K562 (cell line): ENCODE measurements around the gene GPR32. TPM values are rescaled to one million over a fixed set of nuclear protein-coding genes. Genes with fewer than 3 reads are reported as not detected.

Source experiments
- CEBPB ChIP-seq: fragments of 450-650 bp; IDR thresholded peaks from 2 replicates; pipeline ENCODE4 v1.6.1; 2016; ENCODE audit warnings: missing genetic modification characterization, missing compliant biosample characterization
- CEBPG ChIP-seq, 3 experiments: fragments of 200-800 bp in 1 of 3; sonication (Bioruptor generic) in 1 of 3; sonication (generic) in 1 of 3; formaldehyde crosslinking in 1 of 3; IDR thresholded peaks in 2 of 3; conservative IDR thresholded peaks in 1 of 3; 2 replicates each; pipeline versions ENCODE4 v1.6.1 to v1.8.0; 2016 to 2022; ENCODE audit warnings: missing compliant biosample characterization in 2 of 3, missing genetic modification characterization in 2 of 3, mild to moderate bottlenecking in 1 of 3, missing genetic modification reagents in 1 of 3
- GABPA ChIP-seq: fragments of 200-800 bp; sonication (Bioruptor generic); conservative IDR thresholded peaks from 2 replicates; pipeline ENCODE4 v1.6.1; 2016; ENCODE audit warnings: low read depth, missing genetic modification characterization, missing compliant biosample characterization
- IRF1 ChIP-seq: sonication (generic); formaldehyde crosslinking; IDR thresholded peaks from 2 replicates; pipeline ENCODE4 v1.8.0; 2022; ENCODE audit warnings: missing genetic modification reagents, mild to moderate bottlenecking, borderline replicate concordance
- NR1H2 ChIP-seq: sonication (generic); formaldehyde crosslinking; IDR thresholded peaks from 2 replicates; pipeline ENCODE4 v1.4.0; 2020; ENCODE audit warnings: mild to moderate bottlenecking, missing genetic modification reagents
- NR4A1 ChIP-seq, 2 experiments: fragments of 250-450 bp in 1 of 2; fragments of 450-650 bp in 1 of 2; sonication (Bioruptor Pico) in 1 of 2; IDR thresholded peaks; 2 replicates each; pipeline versions ENCODE4 v1.4.0 to v1.6.1; 2016 to 2020; ENCODE audit warnings: mild to moderate bottlenecking in 2 of 2, missing compliant biosample characterization in 1 of 2, missing genetic modification characterization in 1 of 2, moderate library complexity in 1 of 2
- PYGO2 ChIP-seq: fragments of 450-650 bp; IDR thresholded peaks from 2 replicates; pipeline ENCODE4 v1.6.1; 2016; ENCODE audit warnings: mild to moderate bottlenecking, missing genetic modification characterization, moderate library complexity, missing compliant biosample characterization
- RBBP5 ChIP-seq: fragments of 200-600 bp; sonication (generic); IDR thresholded peaks from 2 replicates; pipeline ENCODE4 v1.6.1; 2012; ENCODE audit warnings: borderline replicate concordance, mild to moderate bottlenecking, low read length, control low read depth, inconsistent platforms; ENCODE audit not compliant: insufficient read depth, poor library complexity, severe bottlenecking
- SMARCA4 ChIP-seq: fragments of 450-650 bp; IDR thresholded peaks from 2 replicates; pipeline ENCODE4 v1.6.1; 2016
- SMARCE1 ChIP-seq: fragments of 450-650 bp; IDR thresholded peaks from 2 replicates; pipeline ENCODE4 v1.7.1; 2016; ENCODE audit warnings: mild to moderate bottlenecking
- SNIP1 ChIP-seq: fragments of 450-650 bp; IDR thresholded peaks from 2 replicates; pipeline ENCODE4 v1.7.1; 2017; ENCODE audit warnings: low read depth, mild to moderate bottlenecking
- SP1 ChIP-seq: sonication (generic); formaldehyde crosslinking; IDR thresholded peaks from 2 replicates; pipeline ENCODE4 v1.8.1; 2022; ENCODE audit warnings: mild to moderate bottlenecking, missing genetic modification reagents
- SRSF7 ChIP-seq: fragments of 200-400 bp; formaldehyde crosslinking; optimal IDR thresholded peaks from 2 replicates; pipeline ENCODE3; 2017; ENCODE audit warnings: mild to moderate bottlenecking, low read depth, low read length
- TRIM24 ChIP-seq, 2 experiments: fragments of 450-650 bp; IDR thresholded peaks; 2 replicates each; pipeline ENCODE4 v1.6.1; 2016
- YBX1 ChIP-seq: fragments of 450-650 bp; IDR thresholded peaks from 2 replicates; pipeline ENCODE4 v1.7.1; 2016; ENCODE audit warnings: mild to moderate bottlenecking
- ZC3H8 ChIP-seq: fragments of 450-650 bp; IDR thresholded peaks from 2 replicates; pipeline ENCODE4 v1.6.1; 2017
- ZNF12 ChIP-seq: sonication (generic); formaldehyde crosslinking; IDR thresholded peaks from 2 replicates; pipeline ENCODE4 v1.4.0; 2020; ENCODE audit warnings: mild to moderate bottlenecking, missing genetic modification reagents
- ZNF239 ChIP-seq: fragments of 250-450 bp; sonication (Bioruptor Pico); IDR thresholded peaks from 2 replicates; pipeline ENCODE4 v1.4.0; 2020; ENCODE audit warnings: mild to moderate bottlenecking
- ZNF311 ChIP-seq: fragments of 250-450 bp; sonication (Bioruptor Pico); IDR thresholded peaks from 2 replicates; pipeline ENCODE4 v1.4.0; 2020; ENCODE audit warnings: mild to moderate bottlenecking, moderate library complexity
- ZNF717 ChIP-seq: fragments of 250-450 bp; sonication (Bioruptor Pico); IDR thresholded peaks from 2 replicates; pipeline ENCODE4 v1.5.0; 2021
- ZNF76 ChIP-seq: fragments of 250-450 bp; sonication (Bioruptor Pico); IDR thresholded peaks from 2 replicates; pipeline ENCODE4 v1.4.0; 2020; ENCODE audit warnings: mild to moderate bottlenecking, moderate library complexity, borderline replicate concordance
- polyA plus RNA-seq, 8 experiments: library from polyadenylated mRNA; depleted of rRNA in 4 of 8; stranded (reverse) in 5 of 8; unstranded in 3 of 8; fragments of >200 nt; fragmentation: Nextera tagmentation in 2 of 8; fragmentation: Illumina TruSeq in 1 of 8; extraction: Ambion mirVana in 2 of 8; extraction: Trizol in 1 of 8; gene quantifications; 2 replicates each; pipeline versions ENCODE4 v1.2.1 to v1.2.3, GENCODE V29; 2011 to 2014; ENCODE audit warnings: inconsistent platforms in 1 of 8, missing spikeins in 1 of 8
- total RNA-seq, 7 experiments: library from RNA; depleted of rRNA in 6 of 7; stranded (reverse); fragments of >200 nt in 6 of 7; fragmentation: Illumina TruSeq in 2 of 7; extraction: Trizol in 2 of 7; gene quantifications; 2 replicates each; pipeline versions ENCODE4 v1.2.1 to v1.2.3, GENCODE V29; 2011 to 2021; ENCODE audit warnings: low replicate concordance in 1 of 7
- TF ChIP-seq, protein P1 (sequence below), 2 experiments: fragments of 250-450 bp in 1 of 2; fragments of 450-650 bp in 1 of 2; sonication (Bioruptor Pico) in 1 of 2; IDR thresholded peaks; 2 replicates each; pipeline versions ENCODE4 v1.6.1 to v1.8.0; 2016 to 2021; ENCODE audit warnings: mild to moderate bottlenecking in 2 of 2, moderate library complexity in 2 of 2, missing compliant biosample characterization in 1 of 2, missing genetic modification characterization in 1 of 2
- TF ChIP-seq, protein P2 (sequence below): sonication (generic); formaldehyde crosslinking; IDR thresholded peaks from 2 replicates; pipeline ENCODE4 v1.8.1; 2023; ENCODE audit warnings: mild to moderate bottlenecking, missing genetic modification reagents, moderate library complexity
- TF ChIP-seq, protein P3 (sequence below): fragments of 250-450 bp; sonication (Bioruptor Pico); IDR thresholded peaks from 2 replicates; pipeline ENCODE4 v1.9.0; 2021; ENCODE audit warnings: mild to moderate bottlenecking, inconsistent platforms

The GPR32 gene
- total and polyA plus RNA-seq, 9 of the 15 experiments (the other 6 are each of a cell fraction or from before 2014, with no cell fraction given) = not detected

DNA sequence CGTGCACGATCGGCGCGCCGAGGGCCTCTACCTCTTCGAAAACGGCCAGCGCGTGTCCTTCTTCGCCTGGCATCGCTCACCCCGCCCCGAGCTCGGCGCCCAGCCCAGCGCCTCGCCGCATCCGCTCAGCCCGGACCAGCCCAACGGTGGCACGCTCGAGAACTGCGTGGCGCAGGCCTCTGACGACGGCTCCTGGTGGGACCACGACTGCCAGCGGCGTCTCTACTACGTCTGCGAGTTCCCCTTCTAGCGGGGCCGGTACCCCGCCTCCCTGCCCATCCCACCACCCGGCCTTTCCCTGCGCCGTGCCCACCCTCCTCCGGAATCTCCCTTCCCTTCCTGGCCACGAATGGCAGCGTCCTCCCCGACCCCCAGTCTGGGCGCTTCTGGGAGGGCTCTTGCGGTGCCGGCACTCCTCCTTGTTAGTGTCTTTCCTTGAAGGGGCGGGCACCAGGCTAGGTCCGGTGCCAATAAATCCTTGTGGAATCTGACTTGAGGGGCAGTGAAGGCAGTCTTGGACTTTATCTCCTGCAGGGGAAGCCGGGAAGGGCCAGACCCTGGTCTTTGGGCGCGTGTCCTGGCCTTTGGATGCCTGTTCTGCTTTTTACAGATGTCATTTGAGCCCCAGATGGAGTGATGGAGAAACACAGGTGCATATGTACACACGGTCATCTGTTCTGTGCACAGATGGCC lies 44.9 kb upstream of the GPR32 start (continued):
- TF ChIP-seq GABPA (tag) = no peak; the same call in 1 of the 2 replicates
- no peak for TF ChIP-seq NR1H2 (CRISPR knock-in tag)
- TF ChIP-seq ZNF311 (CRISPR knock-in tag) = no peak
- no peak for TF ChIP-seq YBX1
- no peak for TF ChIP-seq SMARCA4
- no peak for TF ChIP-seq ZC3H8
- no peak for TF ChIP-seq ZNF717
- TF ChIP-seq RBBP5 = peak; percentile 31
- peak in 1 of 2 experiments; percentile 56; a peak in 2 of 4 replicates for TF ChIP-seq TRIM24 (IDR thresholded peaks at IDR 0.05)
- no peak for TF ChIP-seq PYGO2
- peak; percentile 48; the same call in 1 of the 2 replicates for TF ChIP-seq NR4A1 (CRISPR knock-in tag; IDR thresholded peaks at IDR 0.05)
- TF ChIP-seq NR4A1 (tag; IDR thresholded peaks at IDR 0.05) = 0 out of 2 replicates have a peak, but pooled peaks have one; percentile 43
- TF ChIP-seq, protein P1, sequence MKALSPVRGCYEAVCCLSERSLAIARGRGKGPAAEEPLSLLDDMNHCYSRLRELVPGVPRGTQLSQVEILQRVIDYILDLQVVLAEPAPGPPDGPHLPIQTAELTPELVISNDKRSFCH (CRISPR knock-in tag; IDR thresholded peaks at IDR 0.05) = no peak
- TF ChIP-seq, protein P1 (tag; IDR thresholded peaks at IDR 0.05) = peak; percentile 78; the same call in 1 of the 2 replicates
- TF ChIP-seq CEBPG (CRISPR knock-in tag; IDR thresholded peaks at IDR 0.05) = no peak
- TF ChIP-seq CEBPG (tag; conservative IDR thresholded peaks at IDR 0.05 in 1 of 2, IDR thresholded peaks at IDR 0.05 in 1 of 2) = no peak
- TF ChIP-seq, protein P2, sequence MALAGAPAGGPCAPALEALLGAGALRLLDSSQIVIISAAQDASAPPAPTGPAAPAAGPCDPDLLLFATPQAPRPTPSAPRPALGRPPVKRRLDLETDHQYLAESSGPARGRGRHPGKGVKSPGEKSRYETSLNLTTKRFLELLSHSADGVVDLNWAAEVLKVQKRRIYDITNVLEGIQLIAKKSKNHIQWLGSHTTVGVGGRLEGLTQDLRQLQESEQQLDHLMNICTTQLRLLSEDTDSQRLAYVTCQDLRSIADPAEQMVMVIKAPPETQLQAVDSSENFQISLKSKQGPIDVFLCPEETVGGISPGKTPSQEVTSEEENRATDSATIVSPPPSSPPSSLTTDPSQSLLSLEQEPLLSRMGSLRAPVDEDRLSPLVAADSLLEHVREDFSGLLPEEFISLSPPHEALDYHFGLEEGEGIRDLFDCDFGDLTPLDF = no peak
- no peak for TF ChIP-seq SP1 (CRISPR knock-in tag)
- TF ChIP-seq ZNF76 = no peak
- no peak for TF ChIP-seq IRF1 (CRISPR knock-in tag)
- TF ChIP-seq CEBPB (tag) = no peak
- peak; percentile 40 for TF ChIP-seq ZNF239 (CRISPR knock-in tag)
- no peak for TF ChIP-seq SRSF7
- no peak for TF ChIP-seq SNIP1
- no peak for TF ChIP-seq ZNF12
- TF ChIP-seq, protein P3, sequence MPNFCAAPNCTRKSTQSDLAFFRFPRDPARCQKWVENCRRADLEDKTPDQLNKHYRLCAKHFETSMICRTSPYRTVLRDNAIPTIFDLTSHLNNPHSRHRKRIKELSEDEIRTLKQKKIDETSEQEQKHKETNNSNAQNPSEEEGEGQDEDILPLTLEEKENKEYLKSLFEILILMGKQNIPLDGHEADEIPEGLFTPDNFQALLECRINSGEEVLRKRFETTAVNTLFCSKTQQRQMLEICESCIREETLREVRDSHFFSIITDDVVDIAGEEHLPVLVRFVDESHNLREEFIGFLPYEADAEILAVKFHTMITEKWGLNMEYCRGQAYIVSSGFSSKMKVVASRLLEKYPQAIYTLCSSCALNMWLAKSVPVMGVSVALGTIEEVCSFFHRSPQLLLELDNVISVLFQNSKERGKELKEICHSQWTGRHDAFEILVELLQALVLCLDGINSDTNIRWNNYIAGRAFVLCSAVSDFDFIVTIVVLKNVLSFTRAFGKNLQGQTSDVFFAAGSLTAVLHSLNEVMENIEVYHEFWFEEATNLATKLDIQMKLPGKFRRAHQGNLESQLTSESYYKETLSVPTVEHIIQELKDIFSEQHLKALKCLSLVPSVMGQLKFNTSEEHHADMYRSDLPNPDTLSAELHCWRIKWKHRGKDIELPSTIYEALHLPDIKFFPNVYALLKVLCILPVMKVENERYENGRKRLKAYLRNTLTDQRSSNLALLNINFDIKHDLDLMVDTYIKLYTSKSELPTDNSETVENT (CRISPR knock-in tag) = no peak; the same call in 1 of the 2 replicates
- TF ChIP-seq SMARCE1 = no peak
